COR-L47 (cell line): ENCODE results near the gene HCN4.
A peak's percentile ranks its signal among the peaks of the same experiment; 100 is the strongest.
"Not testable (repeated sequence)": the region's sequence is repeated elsewhere in the genome, so short reads cannot be mapped to it uniquely, and the experiment has no call there.

ENCODE experiments used
- DNase-seq: peaks from one replicate; lab custom pipeline; 2025; lab: John Stamatoyannopoulos, UW

The HCN4 gene

GRCh38 chr15:73368301-73369136 lies at the start of gene HCN4:
Gene HCN4, minus strand, starts transcription at chr15:73368958. Its CDS starts 688 bp downstream, at chr15:73368270.
- DNase-seq, result peak; percentile 53

DNA sequence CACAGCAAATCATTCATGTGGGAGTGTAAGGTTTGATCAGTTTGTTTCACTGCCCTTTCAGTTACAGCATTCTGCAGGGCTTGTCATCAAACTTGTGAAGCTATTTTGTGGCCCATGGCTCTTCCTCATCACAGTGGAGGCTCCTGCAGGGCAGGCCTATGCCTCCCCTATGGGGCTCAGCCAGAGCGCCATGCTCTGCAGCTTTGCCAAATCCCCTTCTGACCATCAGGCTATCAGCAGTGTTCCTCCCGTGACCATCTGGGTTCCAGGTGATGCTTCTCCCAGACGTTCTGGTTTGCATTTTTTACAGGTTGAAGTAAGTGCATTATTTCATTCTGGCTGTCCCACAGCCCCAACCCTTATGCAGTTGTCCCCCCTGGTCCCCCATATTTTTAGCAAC lies 46.1 kb upstream of the HCN4 start:
- no peak for DNase-seq

GRCh38 chr15:73403171-73403570 lies 34.4 kb upstream of the HCN4 start:
- DNase-seq, result no peak

GRCh38 chr15:73400222-73400621 lies 31.5 kb upstream of the HCN4 start:
- not testable (repeated sequence) for DNase-seq

DNA sequence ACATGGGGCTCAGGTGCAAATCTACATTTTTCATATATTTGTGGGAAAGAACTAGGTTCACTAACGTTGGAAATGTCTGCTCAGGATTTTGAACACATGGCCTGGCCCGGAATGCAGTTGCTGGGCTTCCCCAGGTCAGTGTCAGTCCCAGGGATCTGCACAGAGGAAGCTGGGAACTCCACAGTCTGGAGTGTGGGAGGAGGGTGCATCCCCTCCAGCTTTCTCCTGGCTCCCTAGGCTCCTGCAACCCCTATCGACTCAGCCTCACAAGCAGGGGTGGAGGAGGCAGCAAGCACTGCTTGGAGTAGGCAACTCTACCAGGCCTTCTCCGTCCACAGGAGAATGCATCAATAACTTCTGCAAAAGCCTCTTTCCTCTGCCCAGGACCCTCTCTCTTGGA lies 30.1 kb upstream of the HCN4 start:
- DNase-seq, result no peak

GRCh38 chr15:73397461-73397860 lies 28.7 kb upstream of the HCN4 start:
- DNase-seq, result no peak

DNA sequence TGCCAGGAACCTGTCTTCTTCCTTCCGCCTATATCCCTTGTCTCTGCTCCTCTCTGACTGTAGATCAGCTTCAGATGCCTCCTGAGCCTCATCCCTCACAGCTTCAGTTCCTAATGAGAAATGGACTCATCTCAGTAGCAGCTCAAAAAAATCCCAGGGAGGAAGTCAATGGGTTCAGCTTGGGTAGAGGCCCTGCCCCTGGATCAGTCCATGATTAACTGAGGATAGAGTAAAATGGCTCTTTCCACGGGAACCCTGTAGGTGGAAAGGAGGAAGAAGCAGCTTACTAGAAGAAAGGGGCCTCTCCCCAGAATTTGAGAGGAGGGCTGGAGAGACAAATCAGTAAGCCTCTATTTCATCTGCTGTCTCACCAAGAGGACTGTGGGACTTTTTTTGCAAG lies 26.9 kb upstream of the HCN4 start:
- DNase-seq, result no peak

DNA sequence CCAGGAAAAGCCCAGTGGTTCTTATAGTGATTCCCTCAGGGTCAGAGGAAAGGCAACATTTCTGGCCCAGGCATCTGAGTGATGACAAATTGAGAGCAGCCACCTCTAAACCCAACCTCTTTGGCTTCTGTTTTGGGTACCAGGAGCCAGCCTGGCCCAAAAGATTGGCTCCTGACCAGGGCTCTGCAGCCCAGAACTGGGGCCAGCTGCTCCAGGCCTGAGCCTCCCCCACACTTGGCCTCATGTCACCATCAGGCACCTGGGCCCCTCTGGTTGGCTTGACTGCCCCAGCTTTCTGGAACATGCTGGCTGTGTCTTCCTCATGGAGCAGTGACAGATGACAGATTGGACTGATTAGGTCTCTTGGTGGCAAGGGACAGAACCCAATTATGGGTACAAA lies 26.0 kb upstream of the HCN4 start:
- DNase-seq, result no peak

- no peak for DNase-seq
Measured at GRCh38 chr15:73393336-73393735, 24.6 kb upstream of the HCN4 start.

GRCh38 chr15:73392025-73392424 lies 23.3 kb upstream of the HCN4 start:
- DNase-seq, result no peak

DNA sequence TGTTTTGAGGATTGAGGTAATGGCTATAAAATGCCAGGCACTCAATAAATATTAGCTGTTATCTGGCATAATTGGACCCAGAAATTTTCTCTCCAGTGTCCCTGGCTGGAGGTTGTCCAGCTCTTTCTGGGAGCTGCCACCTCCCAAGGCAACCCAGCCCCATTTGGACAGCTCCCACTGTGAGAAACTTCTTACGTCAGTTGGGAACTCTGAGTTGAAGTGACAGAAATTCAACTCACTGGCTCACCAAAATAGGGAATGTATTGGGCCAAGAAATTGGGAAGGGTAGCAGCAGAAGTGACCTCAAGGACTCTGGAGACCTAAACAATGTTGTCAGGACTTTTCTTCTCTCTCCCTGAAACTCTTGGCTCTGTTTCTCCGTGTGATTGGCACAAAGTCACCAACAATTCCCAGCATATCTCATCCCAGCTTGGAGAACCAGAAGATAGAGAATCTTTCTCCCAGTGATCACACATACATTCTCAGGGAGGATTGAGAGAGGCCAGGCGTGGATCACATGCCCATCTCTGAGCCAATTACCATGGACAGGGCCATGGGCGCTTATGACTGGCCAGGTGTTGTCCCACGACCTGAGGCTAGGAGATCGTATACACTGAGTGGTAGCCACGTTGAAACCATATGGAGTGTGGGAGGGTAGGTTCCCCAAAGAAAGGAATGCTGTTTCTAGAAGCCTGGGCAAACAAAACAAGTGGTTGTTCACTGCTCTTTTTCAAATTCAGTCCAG lies 22.5 kb upstream of the HCN4 start:
- no peak for DNase-seq

- no peak for DNase-seq
Measured at GRCh38 chr15:73389971-73390544, 21.3 kb upstream of the HCN4 start.

DNA sequence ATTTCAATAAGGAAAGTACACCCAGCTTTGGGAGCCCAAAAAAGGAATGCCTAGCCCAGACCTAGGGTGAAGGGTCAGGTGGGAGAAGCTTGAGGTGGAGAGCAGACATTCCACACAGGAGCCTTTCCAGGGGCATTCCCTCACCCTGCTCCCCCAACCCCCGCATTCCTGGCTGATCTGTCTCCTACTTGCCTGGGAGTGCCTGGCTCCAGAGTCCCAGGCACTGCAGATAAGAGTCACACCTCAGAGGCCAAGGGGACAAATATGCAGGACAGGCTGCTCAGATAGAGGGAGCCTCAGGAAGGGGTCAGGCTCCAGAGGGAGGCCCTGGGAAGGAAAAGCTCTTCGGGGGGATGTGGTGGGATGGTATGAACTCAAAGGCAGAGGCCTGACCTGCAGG lies 20.8 kb upstream of the HCN4 start:
- no peak for DNase-seq

- DNase-seq, result no peak
Measured at GRCh38 chr15:73388256-73388781, 19.6 kb upstream of the HCN4 start.

DNA sequence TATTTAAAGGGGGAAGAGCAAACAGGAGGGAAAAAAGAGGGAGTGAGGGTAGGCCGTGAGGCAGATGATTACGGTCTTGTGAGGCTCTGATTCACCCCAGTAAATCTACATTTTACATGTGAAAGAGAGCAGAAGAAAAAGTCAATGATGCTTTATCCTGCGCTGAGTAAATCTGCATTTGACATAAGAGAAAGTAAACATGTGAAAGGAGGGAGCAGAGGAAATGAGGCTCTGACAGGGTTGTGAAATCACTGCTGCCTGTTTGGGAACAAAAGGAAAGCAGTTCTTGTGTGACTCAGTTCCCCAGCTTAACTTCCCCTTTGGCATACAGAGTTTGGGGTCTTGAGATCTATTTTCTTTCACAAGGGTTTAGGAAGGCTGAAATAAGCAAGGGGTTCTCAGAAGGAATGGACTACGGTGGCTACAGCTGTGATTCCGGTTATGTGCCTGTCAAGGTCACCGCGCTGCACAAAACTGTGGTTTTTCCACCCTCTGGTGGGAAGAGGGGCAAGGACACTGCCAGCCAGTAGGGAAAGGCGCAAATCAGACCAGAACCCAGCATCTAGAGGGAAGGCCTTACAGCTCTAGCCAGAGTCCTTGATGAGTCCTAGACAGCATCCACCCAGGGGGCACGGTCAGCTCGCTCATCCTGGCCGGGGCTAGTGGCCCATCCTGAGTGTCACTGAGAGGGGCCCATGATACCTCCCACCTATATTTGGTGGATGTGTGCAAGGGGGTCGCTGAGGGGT lies 18.9 kb upstream of the HCN4 start:
- DNase-seq, result peak; percentile 3

- no peak for DNase-seq
Measured at GRCh38 chr15:73386886-73387506, 18.2 kb upstream of the HCN4 start.

DNA sequence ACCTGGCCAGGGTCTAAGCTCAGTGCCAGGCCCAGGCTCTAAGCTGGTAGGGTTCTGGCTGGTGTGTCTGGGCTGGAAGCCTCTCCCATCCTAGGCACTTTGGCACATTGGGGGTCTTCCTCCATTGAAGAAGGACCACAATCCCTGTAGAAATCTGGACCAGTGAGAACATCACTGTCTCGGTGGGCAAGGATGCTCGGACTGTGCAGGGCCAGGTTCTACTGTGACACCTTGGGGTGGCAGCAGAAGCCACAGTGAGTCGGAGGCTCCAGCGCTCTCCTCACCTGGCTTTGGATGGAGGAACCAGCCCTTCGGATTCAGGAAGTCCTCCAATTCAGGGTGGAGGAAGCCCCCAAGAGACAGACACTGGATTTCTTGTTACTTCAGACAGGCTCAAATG lies 17.5 kb upstream of the HCN4 start:
- DNase-seq, result no peak

GRCh38 chr15:73385205-73385604 lies 16.4 kb upstream of the HCN4 start:
- DNase-seq, result no peak

GRCh38 chr15:73383310-73384189 lies 14.8 kb upstream of the HCN4 start:
- DNase-seq, result no peak

DNA sequence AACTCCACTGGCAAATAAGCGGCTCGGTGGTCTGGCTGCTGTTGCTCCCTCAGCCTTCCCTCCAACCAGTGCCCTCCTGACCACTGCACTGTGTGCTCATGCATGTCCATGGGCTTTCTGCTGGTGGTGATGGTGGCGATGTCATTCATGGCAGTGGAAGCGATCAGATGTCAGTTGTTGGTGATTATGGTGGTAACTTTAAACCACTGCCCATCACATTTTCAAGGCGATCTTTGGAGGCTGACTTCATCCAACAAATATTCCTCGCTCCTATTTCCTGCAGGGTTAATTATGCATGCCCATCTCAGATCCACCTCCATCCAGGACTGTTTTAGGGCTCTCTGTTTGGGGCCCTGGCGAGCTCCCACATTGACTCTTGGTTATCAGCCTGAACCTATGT lies 13.4 kb upstream of the HCN4 start:
- DNase-seq, result no peak

DNA sequence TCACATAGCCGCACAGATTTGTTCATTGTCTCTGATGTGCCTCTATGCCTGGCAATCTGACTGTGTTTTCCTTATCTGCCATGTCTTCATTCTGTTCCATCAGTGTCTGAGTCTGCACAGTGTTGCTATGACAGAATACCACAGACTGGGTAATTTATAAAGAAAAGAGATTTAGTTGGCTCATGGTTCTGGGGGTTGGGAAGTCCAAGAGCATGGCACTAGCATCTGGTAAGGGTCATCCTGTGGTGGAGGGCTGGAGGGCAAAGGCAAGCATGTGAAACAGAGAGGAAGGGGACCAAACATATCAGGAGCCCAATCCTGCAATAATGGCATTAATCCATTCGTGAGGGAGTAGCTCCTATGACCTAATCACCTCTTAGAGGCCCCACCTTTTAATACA lies 11.9 kb upstream of the HCN4 start:
- no peak for DNase-seq
